ENCODE data around the gene ZNF862. TPM values are rescaled to one million over a fixed set of nuclear protein-coding genes. Genes with fewer than 3 reads are reported as not detected.

Gene ZNF862
- total RNA-seq (ENCODE audit: insufficient read depth, low replicate concordance) = 10.6 TPM

DNA sequence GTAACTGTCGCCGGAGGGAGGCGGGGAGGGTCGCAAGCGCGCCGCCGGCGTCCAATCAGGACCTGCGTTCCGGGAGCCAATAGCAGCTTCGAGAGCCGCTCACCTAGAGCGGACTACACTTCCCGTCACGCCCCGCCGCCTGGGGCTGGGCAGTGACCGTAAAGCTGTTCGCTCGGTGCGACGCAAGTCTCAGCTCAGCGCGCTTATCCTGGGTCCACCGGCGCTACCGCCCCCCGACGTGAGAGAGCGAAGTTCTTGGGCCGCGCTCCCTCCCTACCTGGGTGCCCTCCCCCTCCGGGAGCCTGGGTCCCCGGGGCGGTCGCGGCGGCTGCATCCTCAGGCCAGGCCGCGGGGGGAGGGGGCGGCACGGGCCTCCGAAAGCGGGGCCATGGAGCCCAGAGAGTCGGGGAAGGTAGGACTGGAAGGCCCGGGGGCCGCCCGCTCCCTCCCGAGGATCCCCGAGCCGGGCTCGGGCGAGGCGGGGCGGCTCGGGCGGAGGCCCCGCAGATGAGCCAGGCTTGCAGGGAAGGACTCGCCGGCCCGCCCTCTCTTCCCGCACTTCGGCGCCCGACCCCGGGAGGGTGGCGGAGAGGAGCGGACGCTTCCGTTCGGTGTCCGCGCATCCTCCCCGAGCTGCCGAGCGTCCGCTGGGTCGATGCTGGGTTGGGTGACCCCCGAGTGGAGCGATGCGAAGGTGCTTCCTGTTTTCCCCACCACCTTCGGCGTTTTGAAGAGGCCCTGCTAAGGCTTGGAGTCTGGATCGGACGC is at the start of gene ZNF862:
TSS of gene ZNF862 (plus strand) at position 152 of the 768 bp plus-strand sequence. CDS start at position 389, 237 bp downstream.
- peak; percentile 99 for DNase-seq (ENCODE audit: low spot score)

DNA sequence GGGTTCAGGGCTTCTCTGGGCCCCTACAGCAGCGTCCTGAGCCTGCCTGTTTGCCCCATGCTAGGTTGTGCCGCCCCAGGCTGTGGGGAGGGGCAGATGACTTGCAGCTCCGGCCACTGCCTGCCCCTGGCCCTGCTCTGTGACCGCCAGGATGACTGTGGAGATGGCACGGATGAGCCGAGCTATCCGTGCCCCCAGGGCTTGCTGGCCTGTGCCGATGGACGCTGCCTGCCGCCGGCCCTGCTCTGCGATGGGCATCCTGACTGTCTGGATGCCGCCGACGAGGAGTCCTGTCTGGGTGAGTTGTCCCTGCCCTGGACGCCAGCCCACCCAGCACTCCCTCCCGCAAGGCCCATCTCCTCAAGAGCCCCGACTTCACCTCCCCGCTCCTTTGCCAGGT is 49.1 kb upstream of the ZNF862 start:
- no peak for DNase-seq (ENCODE audit: low spot score)

DNA sequence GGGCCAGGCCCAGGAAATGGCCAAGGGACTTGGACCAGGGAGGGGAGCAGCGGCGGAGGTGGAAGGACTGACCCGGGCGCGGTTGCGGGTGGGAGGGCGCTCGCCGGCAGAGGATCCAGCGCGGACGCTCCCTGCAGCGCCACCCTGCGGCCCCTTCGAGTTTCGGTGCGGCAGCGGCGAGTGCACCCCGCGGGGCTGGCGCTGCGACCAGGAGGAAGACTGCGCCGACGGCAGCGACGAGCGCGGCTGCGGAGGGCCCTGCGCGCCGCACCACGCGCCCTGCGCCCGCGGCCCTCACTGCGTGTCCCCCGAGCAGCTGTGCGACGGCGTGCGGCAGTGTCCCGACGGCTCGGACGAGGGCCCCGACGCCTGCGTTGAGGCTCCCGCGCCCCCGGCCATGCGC is 48.0 kb upstream of the ZNF862 start:
- no peak for DNase-seq (ENCODE audit: low spot score)

DNA sequence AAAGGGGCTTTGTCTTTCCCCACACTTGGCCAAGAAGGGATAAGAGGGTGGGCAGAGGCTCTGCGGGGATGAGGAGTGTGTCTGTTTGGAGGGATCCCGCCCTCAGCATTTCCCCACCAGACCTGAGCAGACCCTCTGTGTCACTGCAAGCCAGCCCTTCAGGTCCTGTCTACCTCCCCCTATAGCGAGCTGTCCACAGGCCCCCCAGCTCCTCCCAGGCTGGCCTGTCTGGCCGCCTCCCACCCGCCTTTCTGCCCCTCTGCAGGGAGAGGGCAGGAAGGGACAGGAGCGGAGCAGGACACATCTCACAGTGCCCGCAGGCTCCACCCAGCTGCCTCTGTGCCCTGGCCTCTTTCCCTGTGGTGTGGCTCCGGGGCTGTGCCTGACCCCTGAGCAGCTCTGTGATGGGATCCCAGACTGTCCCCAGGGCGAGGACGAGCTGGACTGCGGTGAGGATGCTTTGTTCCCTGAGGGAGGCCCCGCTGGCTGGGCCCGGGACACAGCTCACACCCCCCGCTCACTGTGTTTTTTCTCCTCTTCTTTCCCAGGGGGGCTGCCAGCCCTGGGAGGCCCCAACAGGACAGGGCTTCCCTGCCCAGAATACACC is 47.3 kb upstream of the ZNF862 start:
- DNase-seq (ENCODE audit: low spot score) = no peak

DNA sequence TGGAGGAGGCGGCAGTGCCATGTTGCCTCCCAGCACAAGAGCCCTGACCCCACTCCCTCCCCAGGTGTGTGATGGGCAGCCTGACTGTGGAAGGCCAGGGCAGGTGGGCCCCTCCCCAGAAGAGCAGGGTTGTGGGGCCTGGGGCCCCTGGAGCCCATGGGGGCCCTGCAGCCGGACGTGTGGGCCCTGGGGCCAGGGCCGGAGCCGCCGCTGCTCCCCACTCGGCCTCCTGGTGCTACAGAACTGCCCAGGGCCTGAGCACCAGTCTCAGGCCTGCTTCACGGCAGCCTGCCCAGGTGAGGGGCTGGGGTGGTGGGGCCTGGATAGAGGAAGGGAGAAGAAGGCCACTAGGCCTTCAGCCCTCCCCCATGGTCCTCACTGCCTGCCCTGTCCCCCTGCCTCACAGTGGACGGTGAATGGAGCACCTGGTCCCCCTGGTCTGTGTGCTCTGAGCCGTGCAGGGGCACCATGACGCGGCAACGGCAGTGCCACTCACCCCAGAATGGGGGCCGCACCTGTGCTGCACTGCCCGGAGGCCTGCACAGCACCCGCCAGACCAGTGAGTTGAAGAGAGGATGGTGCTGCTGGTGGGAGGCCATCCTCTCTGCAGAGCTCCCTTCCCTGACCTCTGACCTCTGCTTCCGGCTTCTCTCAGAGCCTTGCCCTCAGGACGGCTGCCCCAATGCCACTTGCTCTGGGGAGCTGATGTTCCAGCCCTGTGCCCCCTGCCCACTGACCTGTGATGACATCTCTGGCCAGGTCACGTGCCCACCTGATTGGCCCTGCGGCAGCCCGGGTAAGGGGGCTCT is 46.6 kb upstream of the ZNF862 start:
- DNase-seq (ENCODE audit: low spot score) = no peak

DNA sequence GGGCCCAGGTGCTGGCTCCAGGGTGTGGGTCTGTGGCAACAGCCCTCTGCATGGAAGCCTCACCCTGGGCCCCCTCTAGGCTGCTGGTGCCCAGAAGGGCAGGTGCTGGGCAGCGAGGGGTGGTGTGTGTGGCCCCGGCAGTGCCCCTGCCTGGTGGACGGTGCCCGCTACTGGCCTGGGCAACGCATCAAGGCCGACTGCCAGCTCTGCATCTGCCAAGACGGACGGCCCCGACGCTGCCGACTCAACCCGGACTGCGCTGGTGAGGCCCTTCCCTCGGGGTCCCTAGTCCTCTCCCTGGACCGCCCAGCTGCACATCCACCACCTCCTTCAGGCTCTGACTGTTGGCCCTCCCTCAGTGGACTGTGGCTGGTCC is 46.0 kb upstream of the ZNF862 start:
- no peak for DNase-seq (ENCODE audit: low spot score)

DNA sequence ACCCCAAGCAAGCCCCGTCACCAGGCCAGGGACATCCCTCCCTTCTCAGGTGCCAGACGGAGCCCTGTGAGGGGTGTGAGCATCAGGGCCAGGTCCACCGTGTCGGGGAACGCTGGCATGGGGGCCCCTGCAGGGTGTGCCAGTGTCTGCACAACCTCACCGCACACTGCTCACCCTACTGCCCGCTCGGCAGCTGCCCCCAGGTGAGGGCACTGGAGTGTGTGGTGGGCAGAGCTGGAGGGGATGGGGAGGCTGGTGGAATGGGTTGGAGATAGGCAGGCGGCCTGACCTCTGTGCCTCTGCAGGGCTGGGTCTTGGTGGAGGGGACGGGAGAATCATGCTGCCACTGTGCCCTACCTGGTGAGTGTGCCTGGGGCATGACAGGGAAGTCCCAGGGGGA is 44.9 kb upstream of the ZNF862 start:
- DNase-seq (ENCODE audit: low spot score) = no peak

DNA sequence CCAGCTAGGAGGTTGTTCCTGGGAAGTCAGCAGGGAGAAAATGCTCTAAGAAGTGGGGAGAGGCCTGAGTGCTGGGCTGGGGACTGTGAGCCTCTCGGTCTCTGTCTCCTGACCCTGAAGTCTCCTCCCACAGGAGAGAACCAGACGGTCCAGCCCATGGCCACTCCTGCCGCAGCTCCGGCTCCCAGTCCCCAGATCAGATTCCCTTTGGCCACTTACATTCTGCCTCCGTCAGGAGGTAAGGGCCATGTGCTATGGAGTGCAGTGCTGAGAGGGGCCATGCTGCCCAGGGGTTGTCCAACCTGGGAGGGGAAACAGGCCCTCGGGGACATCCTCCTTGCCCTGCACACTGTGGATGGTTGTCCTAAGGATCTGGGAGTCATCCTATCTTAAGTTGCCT is 43.5 kb upstream of the ZNF862 start:
- peak; percentile 21 for DNase-seq (ENCODE audit: low spot score)

DNA sequence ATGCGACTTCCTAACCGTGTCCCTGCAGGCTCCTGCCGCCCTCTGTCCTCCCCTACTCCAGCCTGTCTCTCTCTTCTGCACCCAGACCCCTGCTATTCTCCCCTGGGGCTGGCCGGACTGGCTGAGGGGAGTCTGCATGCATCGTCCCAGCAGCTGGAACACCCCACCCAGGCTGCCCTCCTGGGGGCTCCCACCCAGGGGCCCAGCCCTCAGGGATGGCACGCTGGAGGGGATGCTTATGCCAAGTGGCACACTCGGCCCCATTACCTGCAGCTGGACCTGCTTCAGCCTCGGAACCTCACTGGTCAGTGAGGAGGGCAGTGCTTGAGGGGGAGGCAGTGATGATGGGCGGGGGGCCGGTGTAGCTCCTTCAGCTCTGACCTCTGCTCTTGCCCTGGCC is 43.0 kb upstream of the ZNF862 start:
- DNase-seq (ENCODE audit: low spot score) = no peak

DNA sequence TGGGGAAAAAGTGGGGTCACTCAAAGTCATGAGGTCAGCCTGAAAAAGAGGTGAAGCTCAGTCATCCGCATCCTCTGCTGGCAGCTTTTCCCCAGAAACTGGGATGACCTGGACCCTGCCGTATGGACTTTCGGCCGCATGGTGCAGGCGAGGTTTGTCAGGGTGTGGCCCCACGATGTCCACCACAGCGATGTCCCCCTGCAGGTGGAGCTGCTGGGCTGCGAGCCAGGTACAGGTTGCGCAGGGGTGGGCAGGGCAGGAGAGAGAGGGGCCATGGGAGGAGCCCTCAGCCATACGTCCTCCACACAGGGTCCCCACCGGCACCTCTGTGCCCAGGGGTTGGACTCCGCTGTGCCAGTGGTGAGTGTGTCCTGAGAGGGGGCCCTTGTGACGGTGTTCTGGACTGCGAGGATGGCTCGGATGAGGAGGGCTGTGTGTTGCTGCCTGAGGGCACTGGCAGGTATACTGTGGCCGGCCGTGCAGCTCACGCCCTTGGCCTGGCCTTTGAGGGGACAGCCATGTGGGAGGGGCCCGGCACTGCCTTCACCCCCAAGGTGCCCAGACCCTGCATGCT is 41.8 kb upstream of the ZNF862 start:
- DNase-seq (ENCODE audit: low spot score) = no peak

DNA sequence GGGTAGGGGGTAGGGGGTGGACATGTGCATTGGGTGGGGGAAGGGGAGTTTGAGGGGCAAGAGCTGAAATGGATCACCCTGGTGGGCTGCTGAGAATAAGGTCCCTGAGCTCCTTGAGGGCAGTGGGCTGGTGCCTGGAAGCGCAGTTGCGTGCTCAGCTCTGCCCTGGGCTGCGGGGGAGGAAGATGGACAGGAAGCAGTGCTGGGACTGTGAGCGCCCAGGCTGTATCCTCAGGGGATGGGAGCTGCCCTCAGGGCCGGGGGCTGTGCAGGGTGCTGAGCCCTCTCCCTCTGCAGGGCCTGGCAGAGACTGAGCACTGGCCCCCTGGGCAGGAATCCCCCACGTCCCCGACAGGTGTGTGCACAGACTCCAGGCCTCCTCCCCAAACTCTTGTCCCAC is 40.4 kb upstream of the ZNF862 start:
- DNase-seq (ENCODE audit: low spot score) = no peak

DNA sequence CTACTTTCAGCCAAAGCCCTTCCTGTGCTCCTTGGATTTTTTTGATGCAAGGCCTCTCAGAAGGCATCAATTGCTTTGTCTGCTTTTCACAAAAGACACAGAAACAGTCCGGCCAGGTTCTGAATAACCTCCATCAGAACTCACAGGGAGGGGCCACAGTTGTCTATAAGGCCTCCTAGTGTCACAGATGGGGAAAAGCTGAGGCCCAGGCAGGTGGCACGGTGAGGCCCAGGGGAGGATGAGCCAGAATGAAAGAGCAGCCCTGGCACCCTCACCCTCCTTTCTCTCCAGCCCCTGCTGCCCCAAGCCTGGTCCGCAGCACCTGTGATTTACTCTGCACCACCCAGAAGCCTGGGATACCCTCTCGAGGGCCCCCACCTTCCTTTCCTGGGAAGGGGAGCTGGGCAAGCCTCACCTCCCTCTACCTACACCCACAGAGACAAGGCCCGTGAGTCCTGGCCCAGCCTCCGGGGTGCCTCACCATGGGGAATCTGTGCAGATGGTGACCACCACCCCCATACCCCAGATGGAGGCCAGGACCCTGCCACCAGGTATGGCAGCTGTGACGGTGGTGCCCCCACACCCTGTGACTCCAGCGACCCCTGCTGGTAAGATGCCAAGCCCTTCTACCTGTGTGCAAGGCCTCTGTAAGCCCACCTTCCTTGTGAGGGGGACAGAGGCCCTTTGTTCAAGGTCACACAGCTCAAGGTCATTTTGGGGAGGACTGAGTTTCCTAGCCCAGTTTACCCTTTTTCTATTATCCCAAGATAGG is 38.6 kb upstream of the ZNF862 start:
- no peak for DNase-seq (ENCODE audit: low spot score)

DNA sequence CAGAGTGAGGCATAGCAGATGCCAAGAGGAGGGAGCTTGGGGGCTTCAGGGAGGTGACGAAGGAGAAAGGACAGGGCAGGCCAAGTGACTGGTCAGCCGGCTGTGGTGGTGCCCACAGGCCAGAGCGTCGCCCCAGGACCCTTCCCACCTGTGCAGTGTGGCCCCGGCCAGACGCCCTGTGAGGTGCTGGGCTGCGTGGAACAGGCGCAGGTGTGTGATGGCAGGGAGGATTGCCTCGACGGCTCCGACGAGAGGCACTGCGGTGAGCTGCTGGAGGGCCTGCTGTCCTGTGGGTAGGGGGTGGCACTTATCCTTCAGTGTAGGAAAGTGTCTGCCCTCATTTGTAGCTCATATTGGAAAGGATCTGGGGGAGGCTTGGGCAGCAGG is 38.0 kb upstream of the ZNF862 start:
- DNase-seq (ENCODE audit: low spot score) = no peak

DNA sequence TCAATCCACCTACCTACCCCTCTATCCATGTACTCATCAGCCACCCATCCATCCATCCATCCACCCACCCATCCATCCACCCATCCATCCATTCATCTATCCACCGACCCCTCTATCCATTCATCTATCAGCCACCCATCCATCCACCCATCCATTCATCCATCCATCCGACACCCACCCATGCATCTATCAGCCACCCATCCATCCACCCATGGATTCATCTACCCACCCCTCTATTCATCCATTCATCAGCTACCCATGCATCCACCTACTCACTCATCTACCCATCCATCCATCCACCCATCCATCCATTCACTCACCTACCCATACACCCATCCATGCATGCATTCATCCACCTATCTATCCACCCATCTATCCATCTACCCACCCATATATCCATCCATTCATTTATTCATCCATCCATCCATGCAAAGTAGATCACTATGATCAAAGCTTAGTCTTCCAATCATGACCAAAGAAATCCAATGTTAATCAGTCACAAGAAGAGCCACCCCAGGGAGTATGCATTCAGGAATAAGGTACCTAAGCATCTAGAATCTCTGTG is 37.1 kb upstream of the ZNF862 start:
- no peak for DNase-seq (ENCODE audit: low spot score)

DNA sequence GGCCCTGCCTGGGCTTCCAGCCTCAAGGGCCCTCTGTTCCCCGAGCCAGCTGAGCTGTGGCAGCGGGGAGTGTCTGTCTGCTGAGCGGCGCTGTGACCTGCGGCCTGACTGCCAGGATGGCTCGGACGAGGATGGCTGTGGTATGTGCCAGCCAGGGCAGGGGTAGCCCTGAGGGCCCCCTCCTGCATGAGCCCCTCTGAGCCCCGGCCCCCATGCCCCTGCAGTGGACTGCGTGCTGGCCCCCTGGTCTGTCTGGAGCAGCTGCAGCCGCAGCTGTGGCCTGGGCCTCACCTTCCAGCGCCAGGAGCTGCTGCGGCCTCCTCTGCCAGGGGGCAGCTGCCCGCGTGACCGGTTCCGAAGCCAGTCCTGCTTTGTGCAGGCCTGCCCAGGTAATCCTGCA is 36.4 kb upstream of the ZNF862 start:
- DNase-seq (ENCODE audit: low spot score) = no peak

DNA sequence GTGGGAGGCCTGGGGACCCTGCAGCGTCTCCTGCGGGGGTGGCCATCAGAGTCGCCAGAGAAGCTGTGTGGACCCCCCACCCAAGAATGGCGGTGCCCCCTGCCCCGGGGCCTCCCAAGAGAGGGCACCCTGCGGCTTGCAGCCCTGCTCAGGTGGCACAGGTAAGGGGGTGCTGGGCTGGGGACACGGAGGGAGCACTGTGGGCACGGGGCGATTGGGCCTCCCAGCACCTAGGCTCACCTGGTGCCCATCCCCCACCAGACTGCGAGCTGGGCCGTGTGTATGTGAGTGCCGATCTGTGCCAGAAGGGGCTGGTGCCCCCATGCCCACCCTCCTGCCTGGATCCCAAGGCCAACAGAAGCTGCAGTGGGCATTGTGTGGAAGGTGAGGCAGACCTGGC is 35.2 kb upstream of the ZNF862 start:
- no peak for DNase-seq (ENCODE audit: low spot score)

DNA sequence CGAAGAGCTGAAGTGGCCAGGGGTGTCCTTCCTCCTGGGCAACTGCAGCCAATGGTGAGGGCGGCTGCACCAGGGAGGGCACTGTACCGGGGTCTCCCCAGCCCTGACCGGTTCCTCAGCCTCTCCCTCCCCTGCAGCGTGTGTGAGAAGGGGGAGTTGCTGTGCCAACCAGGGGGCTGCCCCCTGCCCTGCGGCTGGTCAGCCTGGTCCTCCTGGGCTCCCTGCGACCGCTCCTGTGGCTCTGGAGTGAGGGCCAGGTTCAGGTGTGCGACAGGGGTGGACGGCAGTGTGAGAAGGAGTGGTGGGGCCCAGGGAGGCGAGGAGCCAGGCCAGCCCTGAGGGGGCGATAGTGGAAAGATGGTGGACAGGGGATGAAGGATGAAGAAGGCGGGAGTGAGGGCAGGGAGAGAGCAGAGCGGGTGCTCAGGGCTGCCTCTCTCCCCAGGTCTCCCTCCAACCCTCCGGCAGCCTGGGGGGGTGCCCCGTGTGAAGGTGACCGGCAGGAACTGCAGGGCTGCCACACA is 34.6 kb upstream of the ZNF862 start:
- DNase-seq (ENCODE audit: low spot score) = no peak

DNA sequence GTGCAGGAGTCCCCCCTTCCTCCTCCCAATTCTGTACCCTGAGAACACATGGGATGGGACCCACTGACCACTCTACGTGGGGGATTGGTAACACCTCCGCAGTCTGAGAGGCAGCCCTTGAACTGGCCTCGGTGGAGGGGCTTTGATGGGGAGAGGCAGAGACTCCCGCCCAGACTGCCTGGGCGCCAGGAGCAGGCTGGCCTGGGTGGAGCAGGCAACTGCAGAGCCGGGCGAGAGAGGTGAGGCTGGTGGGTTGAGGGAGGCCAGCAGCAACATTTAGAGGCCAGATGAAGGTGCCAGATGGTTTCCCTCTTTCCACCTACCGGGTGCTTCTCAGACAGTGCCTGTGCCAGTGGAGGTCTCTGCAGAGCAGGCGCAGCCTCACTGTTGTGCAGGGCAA is 34.1 kb upstream of the ZNF862 start:
- DNase-seq (ENCODE audit: low spot score) = no peak

DNA sequence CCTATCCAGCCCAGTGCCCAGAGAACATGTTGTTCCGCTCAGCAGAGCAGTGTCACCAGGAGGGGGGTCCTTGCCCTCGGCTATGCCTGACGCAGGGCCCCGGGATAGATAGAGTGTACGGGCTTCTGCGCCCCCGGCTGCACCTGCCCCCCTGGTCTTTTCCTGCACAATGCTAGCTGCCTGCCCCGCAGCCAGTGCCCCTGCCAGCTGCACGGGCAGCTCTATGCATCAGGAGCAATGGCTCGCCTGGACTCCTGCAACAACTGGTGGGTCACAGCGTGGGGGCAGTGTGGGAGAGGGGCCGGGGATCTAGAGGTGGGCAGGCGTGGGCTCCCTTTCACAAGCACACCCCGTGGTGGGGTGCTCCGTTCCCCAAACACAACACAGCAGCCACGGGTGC is 31.4 kb upstream of the ZNF862 start:
- no peak for DNase-seq (ENCODE audit: low spot score)

DNA sequence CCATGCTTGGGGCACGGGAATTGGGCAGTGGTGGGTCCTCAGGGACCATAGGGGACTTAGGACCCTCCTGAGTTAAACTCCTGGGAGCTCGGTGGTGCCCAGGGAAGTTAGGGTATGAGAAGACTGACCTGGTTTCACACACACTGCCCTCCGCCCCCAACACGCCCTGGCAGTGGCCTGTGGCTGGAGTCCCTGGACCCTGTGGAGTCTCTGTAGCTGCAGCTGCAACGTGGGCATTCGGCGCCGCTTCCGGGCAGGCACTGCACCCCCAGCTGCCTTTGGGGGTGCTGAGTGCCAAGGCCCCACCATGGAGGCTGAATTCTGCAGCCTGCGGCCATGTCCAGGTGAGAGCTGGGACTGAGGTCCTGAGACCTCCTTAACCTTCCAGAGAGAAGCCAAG is 29.9 kb upstream of the ZNF862 start:
- DNase-seq (ENCODE audit: low spot score) = no peak

DNA sequence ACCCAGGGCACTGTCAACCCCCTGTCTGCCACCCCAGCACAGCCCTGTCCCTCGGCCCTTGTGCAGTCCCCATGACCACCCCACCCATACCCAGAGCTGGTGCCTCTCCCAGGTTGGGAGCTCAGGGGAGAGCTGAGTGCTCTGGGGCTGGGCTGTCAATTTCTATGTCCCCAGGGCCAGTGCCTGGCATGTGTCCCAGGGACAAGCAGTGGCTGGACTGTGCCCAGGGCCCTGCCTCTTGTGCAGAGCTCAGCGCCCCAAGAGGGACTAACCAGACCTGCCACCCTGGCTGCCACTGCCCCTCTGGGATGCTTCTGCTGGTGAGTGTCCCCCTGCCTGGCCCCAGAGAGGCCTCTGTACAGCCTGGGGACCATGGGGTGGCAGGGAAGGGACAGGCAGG is 29.0 kb upstream of the ZNF862 start:
- no peak for DNase-seq (ENCODE audit: low spot score)

All from umbilical cord (tissue), 2 donors.